ENCODE measurements around the gene ZNF814. TPM values are rescaled to one million over a fixed set of nuclear protein-coding genes. Genes with fewer than 3 reads are reported as not detected.
A peak's percentile ranks its signal among the peaks of the same experiment; 100 is the strongest.
"Not testable (repeated sequence)": the region's sequence is repeated elsewhere in the genome, so short reads cannot be mapped to it uniquely, and the experiment has no call there.

Gene ZNF814
- total RNA-seq: 10.8 TPM
- 10 to 100 TPM; 15.7 to 29.7 (median 22.0) TPM for polyA plus RNA-seq (ENCODE audit: insufficient read depth in 1 of 8, insufficient read length in 8 of 8, low replicate concordance in 1 of 8)
- long read RNA-seq, donor 1, partial matches to known transcripts: 0 of 4 reads
- long read RNA-seq, donor 1, other reads (novel, unspliced or antisense): 0 of 4 reads
- long read RNA-seq, donor 2, partial matches to known transcripts: 0 of 2 reads
- long read RNA-seq, donor 2, other reads (novel, unspliced or antisense): 0 of 2 reads
- long read RNA-seq, donor 3, transcript ZNF814-202 (1 exons, 2,277 nt): major isoform, 8 of 19 reads
- long read RNA-seq, donor 3, partial matches to known transcripts: 0 of 19 reads
- long read RNA-seq, donor 3, other reads (novel, unspliced or antisense): 5 of 19 reads
- long read RNA-seq, donor 4, partial matches to known transcripts: 0 of 9 reads
- long read RNA-seq, donor 4, other reads (novel, unspliced or antisense): 0 of 9 reads
- long read RNA-seq, donor 5, transcript ZNF814-202 (1 exons, 2,277 nt): minor isoform, 6 of 21 reads
- long read RNA-seq, donor 5, transcript ZNF814-207 (1 exons, 2,496 nt): major isoform, 14 of 21 reads
- long read RNA-seq, donor 5, partial matches to known transcripts: 0 of 21 reads
- long read RNA-seq, donor 5, other reads (novel, unspliced or antisense): 0 of 21 reads
- long read RNA-seq, donor 6, transcript ZNF814-202 (1 exons, 2,277 nt): major isoform, 9 of 19 reads
- long read RNA-seq, donor 6, transcript ZNF814-207 (1 exons, 2,496 nt): minor isoform, 7 of 19 reads
- long read RNA-seq, donor 6, partial matches to known transcripts: 0 of 19 reads
- long read RNA-seq, donor 6, other reads (novel, unspliced or antisense): 0 of 19 reads
- long read RNA-seq, donor 7, transcript ZNF814-202 (1 exons, 2,277 nt): major isoform, 5 of 15 reads
- long read RNA-seq, donor 7, partial matches to known transcripts: 0 of 15 reads
- long read RNA-seq, donor 7, other reads (novel, unspliced or antisense): 0 of 15 reads
- long read RNA-seq, donor 8, transcript ZNF814-202 (1 exons, 2,277 nt): major isoform, 6 of 20 reads
- long read RNA-seq, donor 8, transcript ZNF814-207 (1 exons, 2,496 nt): minor isoform, 5 of 20 reads
- long read RNA-seq, donor 8, partial matches to known transcripts: 6 of 20 reads
- long read RNA-seq, donor 8, other reads (novel, unspliced or antisense): 0 of 20 reads
- long read RNA-seq, donor 9, partial matches to known transcripts: 0 of 6 reads
- long read RNA-seq, donor 9, other reads (novel, unspliced or antisense): 0 of 6 reads
- long read RNA-seq, donor 10, transcript ZNF814-202 (1 exons, 2,277 nt): major isoform, 15 of 22 reads
- long read RNA-seq, donor 10, transcript ZNF814-207 (1 exons, 2,496 nt): minor isoform, 5 of 22 reads
- long read RNA-seq, donor 10, partial matches to known transcripts: 0 of 22 reads
- long read RNA-seq, donor 10, other reads (novel, unspliced or antisense): 0 of 22 reads
- long read RNA-seq, donor 11, transcript ZNF814-202 (1 exons, 2,277 nt): major isoform, 8 of 15 reads
- long read RNA-seq, donor 11, partial matches to known transcripts: 5 of 15 reads
- long read RNA-seq, donor 11, other reads (novel, unspliced or antisense): 0 of 15 reads

GRCh38 chr19:57888560-57889231, at the start of gene ZNF814:
TSS of gene ZNF814 (minus strand) at chr19:57889037. CDS start at chr19:57888802, 235 bp downstream.
- under 1% methylated on average over 35 of the region's 43 CpGs for WGBS (ENCODE audit: insufficient coverage)

DNA sequence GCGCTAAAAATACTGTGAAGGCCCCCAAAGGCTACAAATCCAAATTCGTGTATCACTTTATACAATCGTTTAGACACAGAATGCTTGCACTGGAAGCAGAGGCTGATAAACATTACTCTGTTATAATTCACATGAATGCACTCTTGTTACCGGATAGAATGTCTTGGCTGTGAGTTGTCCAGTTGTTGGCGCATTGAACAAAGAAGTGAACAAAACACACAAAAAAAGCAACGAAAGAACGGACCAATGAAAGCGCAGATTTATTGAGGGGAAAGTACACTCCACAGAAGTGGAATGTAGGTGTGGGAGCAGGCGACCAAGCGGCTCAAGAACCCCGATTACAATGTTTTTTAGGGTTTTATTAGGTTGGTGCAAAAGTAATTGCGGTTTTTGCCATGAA, 46.9 kb upstream of the ZNF814 start:
- 86% methylated on average over 9 of the region's 12 CpGs for WGBS (ENCODE audit: insufficient coverage)
- Histone ChIP-seq H3K27ac (ENCODE audit: low read length) (no peak overlapping the region), H3K4me1 (ENCODE audit: control insufficient read depth, insufficient read depth, low read length) (peaks cover 5% of the 10 kb centered on the region), H3K9me3 (replicated peaks; ENCODE audit: control insufficient read depth, low read depth, low read length) (peaks cover 54% of the 10 kb centered on the region), H3K4me3 (ENCODE audit: low read length) (no peak overlapping the region), H3K36me3 (ENCODE audit: control insufficient read depth, insufficient read depth, low read length) (peaks cover 23% of the 10 kb centered on the region), H3K27me3 (ENCODE audit: control insufficient read depth, insufficient read depth, low read length) (no peaks in the 10 kb centered on the region)
- DNase-seq: no peak

More at GRCh38 chr19:57888560-57889231, at the start of gene ZNF814:
- peak within 1 kb of the TSS; percentile 77 for H3K27ac ChIP-seq (ENCODE audit: low read length)
- peaks cover 13% of the 10 kb centered on the region for H3K36me3 ChIP-seq (ENCODE audit: control insufficient read depth, insufficient read depth, low read length)
- peaks cover 2% of the 10 kb centered on the region for H3K4me1 ChIP-seq (ENCODE audit: control insufficient read depth, insufficient read depth, low read length)
- H3K9me3 ChIP-seq (replicated peaks; ENCODE audit: control insufficient read depth, low read depth, low read length): peaks cover 14% of the 10 kb centered on the region
- DNase-seq: peak; percentile 84
- no peaks in the 10 kb centered on the region for H3K27me3 ChIP-seq (ENCODE audit: control insufficient read depth, insufficient read depth, low read length)
- H3K4me3 ChIP-seq (ENCODE audit: low read length): peak within 1 kb of the TSS; percentile 71

DNA sequence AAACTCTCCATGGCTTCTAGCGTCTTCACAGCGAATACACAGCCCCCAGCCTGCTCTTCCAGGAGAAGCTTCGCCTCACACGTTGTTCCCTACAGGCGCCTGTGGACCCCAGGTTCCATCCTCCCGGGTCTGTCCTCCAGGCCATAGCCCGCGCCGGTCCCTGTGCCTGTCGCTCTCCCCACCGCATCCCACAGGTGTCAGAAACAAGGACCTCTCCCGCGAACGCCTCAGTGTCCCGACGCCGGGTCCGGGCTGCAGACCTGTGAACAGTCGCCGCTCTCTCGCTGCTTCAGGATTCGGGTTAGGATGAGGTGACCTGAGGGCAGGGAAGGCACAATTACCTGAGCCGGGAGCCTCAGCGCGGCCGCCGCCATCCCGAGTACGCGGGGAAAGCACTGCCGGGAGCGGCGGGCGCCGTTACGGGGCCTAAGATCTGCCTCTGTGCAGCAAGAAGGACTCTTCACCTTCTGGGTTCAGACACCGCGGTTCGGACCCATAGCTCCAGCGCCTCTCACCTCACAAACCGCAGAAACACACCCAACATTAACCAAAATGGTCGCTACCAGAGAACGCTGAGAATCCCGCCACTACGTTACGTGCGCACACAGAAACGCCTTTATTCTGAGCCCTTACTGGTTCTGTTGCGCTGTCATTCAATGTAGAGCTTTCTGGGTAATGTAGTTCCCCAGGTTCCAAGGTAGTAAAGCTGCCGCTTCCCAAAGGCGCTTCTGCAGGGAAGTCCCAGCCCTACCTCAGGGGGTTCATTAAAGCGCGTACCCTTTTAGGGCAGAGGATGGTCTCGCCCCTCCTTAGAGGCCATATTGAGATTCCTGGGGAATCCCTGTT, 46.2 kb upstream of the ZNF814 start, which contains the start of gene ZNF418:
ZNF418 (minus strand) TSS at position 583 of the 846 bp plus-strand sequence. CDS start 1,580 bp downstream, outside the sequence.
- H3K27me3 ChIP-seq (ENCODE audit: control insufficient read depth, insufficient read depth, low read length): no peaks in the 10 kb centered on the region
- DNase-seq: peak; percentile 94
- H3K4me1 ChIP-seq (ENCODE audit: control insufficient read depth, insufficient read depth, low read length): peaks cover 5% of the 10 kb centered on the region
- H3K36me3 ChIP-seq (ENCODE audit: control insufficient read depth, insufficient read depth, low read length): peaks cover 28% of the 10 kb centered on the region
- peak within 1 kb of the TSS; percentile 70 for H3K27ac ChIP-seq (ENCODE audit: low read length)
- under 1% methylated on average over 41 of the region's 54 CpGs for WGBS (ENCODE audit: insufficient coverage)
- peaks cover 59% of the 10 kb centered on the region for H3K9me3 ChIP-seq (replicated peaks; ENCODE audit: control insufficient read depth, low read depth, low read length)
- H3K4me3 ChIP-seq (ENCODE audit: low read length): peak within 1 kb of the TSS; percentile 73

GRCh38 chr19:57927587-57927986, 38.8 kb upstream of the ZNF814 start:
- H3K4me1 ChIP-seq (ENCODE audit: control insufficient read depth, insufficient read depth, low read length): no peaks in the 10 kb centered on the region
- peaks cover 70% of the 10 kb centered on the region for H3K9me3 ChIP-seq (replicated peaks; ENCODE audit: control insufficient read depth, low read depth, low read length)
- peaks cover 67% of the 10 kb centered on the region for H3K36me3 ChIP-seq (ENCODE audit: control insufficient read depth, insufficient read depth, low read length)
- no peak overlapping the region for H3K27ac ChIP-seq (ENCODE audit: low read length)
- no peaks in the 10 kb centered on the region for H3K27me3 ChIP-seq (ENCODE audit: control insufficient read depth, insufficient read depth, low read length)
- no peak overlapping the region for H3K4me3 ChIP-seq (ENCODE audit: low read length)
- 98% methylated on average over 4 of the region's 4 CpGs for WGBS (ENCODE audit: insufficient coverage)
- no peak for DNase-seq

DNA sequence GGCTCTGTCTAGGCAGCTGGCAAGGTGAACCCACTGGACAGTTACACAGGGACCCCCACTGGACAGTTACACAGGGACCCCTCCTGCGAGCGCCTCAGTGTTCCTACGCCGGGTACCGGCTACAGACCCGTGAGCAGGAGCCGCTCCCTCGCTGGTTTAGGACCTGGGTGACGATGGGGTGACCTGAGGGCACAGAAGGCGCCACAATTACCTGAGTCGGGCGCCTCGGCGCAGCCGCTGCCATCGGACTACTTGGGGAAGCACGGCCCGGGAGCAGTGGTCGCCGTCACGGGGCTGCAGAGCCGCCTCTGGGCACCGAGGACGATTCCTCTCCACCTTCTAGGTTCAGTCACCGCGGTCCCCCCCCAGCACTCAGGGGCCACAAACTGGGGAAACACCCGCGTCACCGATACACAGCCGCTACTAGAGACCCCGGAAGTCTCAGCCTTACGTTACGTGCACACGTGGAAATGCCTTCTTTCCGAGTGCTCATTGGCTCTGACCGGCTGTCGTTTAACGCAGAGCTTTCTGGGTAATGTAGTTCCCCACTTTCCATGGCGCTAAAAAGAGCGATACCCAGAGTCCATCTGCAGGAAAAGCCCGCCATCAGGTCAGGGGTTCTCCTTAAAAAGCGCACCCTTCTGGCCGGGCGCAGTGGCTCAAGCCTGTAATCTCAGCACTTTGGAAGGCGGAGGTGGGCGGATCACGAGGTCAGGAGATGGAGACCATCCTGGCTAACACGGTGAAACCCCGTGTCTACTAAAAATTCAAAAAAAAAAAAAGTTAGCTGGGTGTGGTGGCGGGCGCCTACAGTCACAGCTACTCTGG, 27.5 kb upstream of the ZNF814 start, which contains the start of gene ZNF417:
ZNF417 (minus strand) TSS at position 425 of the 828 bp plus-strand sequence; CDS start at position 244, 181 bp downstream.
- H3K27ac ChIP-seq (ENCODE audit: low read length): peak within 1 kb of the TSS; percentile 57
- not testable (repeated sequence) for H3K27me3 ChIP-seq (ENCODE audit: control insufficient read depth, insufficient read depth, low read length); H3K9me3 ChIP-seq (replicated peaks; ENCODE audit: control insufficient read depth, low read depth, low read length); H3K4me1 ChIP-seq (ENCODE audit: control insufficient read depth, insufficient read depth, low read length)
- H3K36me3 ChIP-seq (ENCODE audit: control insufficient read depth, insufficient read depth, low read length): peaks cover 30% of the 10 kb centered on the region
- 0% methylated on average over 28 of the region's 51 CpGs for WGBS (ENCODE audit: insufficient coverage)
- DNase-seq: peak; percentile 99
- H3K4me3 ChIP-seq (ENCODE audit: low read length): peak within 1 kb of the TSS; percentile 76

DNA sequence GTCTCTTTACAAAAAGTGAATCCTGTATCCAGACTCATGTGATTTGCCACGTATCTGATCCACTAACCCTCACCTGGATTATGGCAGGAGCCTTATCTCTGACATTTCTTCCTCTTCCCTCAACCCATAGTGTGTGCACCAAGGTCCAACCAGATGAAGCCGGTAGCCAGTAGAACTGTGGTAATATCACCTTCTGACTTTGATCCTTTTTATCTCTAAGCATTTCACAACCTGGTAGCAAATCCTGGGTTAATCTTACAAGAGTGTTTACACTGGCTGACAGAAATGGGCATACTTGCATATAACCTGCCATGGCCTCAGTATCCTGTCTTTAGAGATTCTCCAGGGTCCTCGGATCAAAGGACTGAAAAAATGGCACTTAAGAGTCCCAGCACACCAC, 25.7 kb upstream of the ZNF814 start:
- DNase-seq: no peak
- Histone ChIP-seq H3K4me3 (ENCODE audit: low read length) (no peak overlapping the region), H3K27ac (ENCODE audit: low read length) (no peak overlapping the region), H3K4me1 (ENCODE audit: control insufficient read depth, insufficient read depth, low read length) (peaks cover 4% of the 10 kb centered on the region), H3K27me3 (ENCODE audit: control insufficient read depth, insufficient read depth, low read length) (no peaks in the 10 kb centered on the region), H3K9me3 (replicated peaks; ENCODE audit: control insufficient read depth, low read depth, low read length) (peaks cover 9% of the 10 kb centered on the region), H3K36me3 (ENCODE audit: control insufficient read depth, insufficient read depth, low read length) (peaks cover 30% of the 10 kb centered on the region)
- 100% methylated on average over 2 of the region's 3 CpGs for WGBS (ENCODE audit: insufficient coverage)

GRCh38 chr19:57907394-57907793, 18.6 kb upstream of the ZNF814 start:
- H3K36me3 ChIP-seq (ENCODE audit: control insufficient read depth, insufficient read depth, low read length): peaks cover 34% of the 10 kb centered on the region

GRCh38 chr19:57905258-57905657, 16.4 kb upstream of the ZNF814 start:
- 100% methylated on average over 2 of the region's 6 CpGs for WGBS (ENCODE audit: insufficient coverage)
- Histone ChIP-seq H3K27ac (ENCODE audit: low read length) (no peak overlapping the region), H3K4me1 (ENCODE audit: control insufficient read depth, insufficient read depth, low read length) (no peaks in the 10 kb centered on the region), H3K9me3 (replicated peaks; ENCODE audit: control insufficient read depth, low read depth, low read length) (peaks cover 2% of the 10 kb centered on the region), H3K27me3 (ENCODE audit: control insufficient read depth, insufficient read depth, low read length) (no peaks in the 10 kb centered on the region), H3K4me3 (ENCODE audit: low read length) (no peak overlapping the region), H3K36me3 (ENCODE audit: control insufficient read depth, insufficient read depth, low read length) (peaks cover 18% of the 10 kb centered on the region)
- no peak for DNase-seq

More at GRCh38 chr19:57907394-57907793, 18.6 kb upstream of the ZNF814 start:
- Histone ChIP-seq H3K4me3 (ENCODE audit: low read length) (no peak overlapping the region), H3K27me3 (ENCODE audit: control insufficient read depth, insufficient read depth, low read length) (no peaks in the 10 kb centered on the region), H3K27ac (ENCODE audit: low read length) (no peak overlapping the region), H3K4me1 (ENCODE audit: control insufficient read depth, insufficient read depth, low read length) (no peaks in the 10 kb centered on the region), H3K9me3 (replicated peaks; ENCODE audit: control insufficient read depth, low read depth, low read length) (peaks cover 6% of the 10 kb centered on the region)
- no peak for DNase-seq
- WGBS (ENCODE audit: insufficient coverage): no CpG with 5 or more reads among the region's 3 CpGs

Measured in muscle of leg (tissue), 16 donors.